WERI-Rb-1 (cell line): ENCODE results near the gene STAM.

Source experiments
- DNase-seq: peaks from one replicate; pipeline ENCODE4 v3.0.0-alpha.2; 2020
- H3K27ac ChIP-seq: fragments of 250-450 bp; sonication (Bioruptor Pico); 2 replicates; pipeline ENCODE4 v1.5.1; 2020; ENCODE audit warnings: mild to moderate bottlenecking, moderate library complexity
- H3K27me3 ChIP-seq: fragments of 250-450 bp; sonication (Bioruptor Pico); 2 replicates; pipeline ENCODE4 v1.5.1; 2021; ENCODE audit warnings: mild to moderate bottlenecking, low read depth, moderate library complexity; ENCODE audit not compliant: insufficient read depth, severe bottlenecking
- H3K36me3 ChIP-seq: fragments of 250-450 bp; sonication (Bioruptor Pico); 2 replicates; pipeline ENCODE4 v1.5.1; 2020; ENCODE audit warnings: mild to moderate bottlenecking, moderate library complexity
- H3K4me3 ChIP-seq: 2 replicates; pipeline ENCODE4 v1.5.1; 2011; ENCODE audit warnings: low read depth, mild to moderate bottlenecking, control low read depth, low read length
- H3K9me3 ChIP-seq: fragments of 250-450 bp; sonication (Bioruptor Pico); 2 replicates; pipeline ENCODE4 v1.5.1; 2021; ENCODE audit warnings: mild to moderate bottlenecking, moderate library complexity; ENCODE audit not compliant: severe bottlenecking
- TF ChIP-seq, protein P1 (sequence below): IDR thresholded peaks from 2 replicates; pipeline ENCODE4 v1.5.1; 2011; ENCODE audit warnings: low read depth, mild to moderate bottlenecking, control low read depth, inconsistent platforms, low read length

STAM gene

DNA sequence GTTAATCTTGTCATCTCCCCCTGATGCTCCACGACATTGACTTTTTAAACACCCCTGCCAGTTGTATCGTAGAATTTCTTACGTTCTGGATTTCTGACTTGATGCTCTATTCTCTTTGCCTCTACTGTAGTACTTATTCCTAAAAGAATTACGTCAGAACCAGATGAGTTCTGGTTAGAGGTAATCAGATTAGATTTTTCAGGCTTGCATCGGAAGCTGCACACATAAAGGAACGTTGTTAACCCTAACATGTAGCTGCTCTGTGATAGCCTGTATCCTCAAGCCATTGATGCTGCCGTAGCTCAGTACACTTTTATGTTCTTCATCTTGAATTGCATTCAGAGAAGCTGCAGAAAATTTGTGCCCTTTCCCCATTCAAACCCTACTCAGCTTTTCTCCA is 81.8 kb downstream of the STAM start:
- H3K27ac ChIP-seq, result no peak overlapping the region
- H3K4me3 ChIP-seq, result no peak overlapping the region
- no peaks in the 10 kb centered on the region for H3K27me3 ChIP-seq
- TF ChIP-seq, protein P1, sequence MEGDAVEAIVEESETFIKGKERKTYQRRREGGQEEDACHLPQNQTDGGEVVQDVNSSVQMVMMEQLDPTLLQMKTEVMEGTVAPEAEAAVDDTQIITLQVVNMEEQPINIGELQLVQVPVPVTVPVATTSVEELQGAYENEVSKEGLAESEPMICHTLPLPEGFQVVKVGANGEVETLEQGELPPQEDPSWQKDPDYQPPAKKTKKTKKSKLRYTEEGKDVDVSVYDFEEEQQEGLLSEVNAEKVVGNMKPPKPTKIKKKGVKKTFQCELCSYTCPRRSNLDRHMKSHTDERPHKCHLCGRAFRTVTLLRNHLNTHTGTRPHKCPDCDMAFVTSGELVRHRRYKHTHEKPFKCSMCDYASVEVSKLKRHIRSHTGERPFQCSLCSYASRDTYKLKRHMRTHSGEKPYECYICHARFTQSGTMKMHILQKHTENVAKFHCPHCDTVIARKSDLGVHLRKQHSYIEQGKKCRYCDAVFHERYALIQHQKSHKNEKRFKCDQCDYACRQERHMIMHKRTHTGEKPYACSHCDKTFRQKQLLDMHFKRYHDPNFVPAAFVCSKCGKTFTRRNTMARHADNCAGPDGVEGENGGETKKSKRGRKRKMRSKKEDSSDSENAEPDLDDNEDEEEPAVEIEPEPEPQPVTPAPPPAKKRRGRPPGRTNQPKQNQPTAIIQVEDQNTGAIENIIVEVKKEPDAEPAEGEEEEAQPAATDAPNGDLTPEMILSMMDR, result no peak
- no peaks in the 10 kb centered on the region for H3K36me3 ChIP-seq
- DNase-seq, result no peak
- H3K9me3 ChIP-seq, result no peaks in the 10 kb centered on the region

DNA sequence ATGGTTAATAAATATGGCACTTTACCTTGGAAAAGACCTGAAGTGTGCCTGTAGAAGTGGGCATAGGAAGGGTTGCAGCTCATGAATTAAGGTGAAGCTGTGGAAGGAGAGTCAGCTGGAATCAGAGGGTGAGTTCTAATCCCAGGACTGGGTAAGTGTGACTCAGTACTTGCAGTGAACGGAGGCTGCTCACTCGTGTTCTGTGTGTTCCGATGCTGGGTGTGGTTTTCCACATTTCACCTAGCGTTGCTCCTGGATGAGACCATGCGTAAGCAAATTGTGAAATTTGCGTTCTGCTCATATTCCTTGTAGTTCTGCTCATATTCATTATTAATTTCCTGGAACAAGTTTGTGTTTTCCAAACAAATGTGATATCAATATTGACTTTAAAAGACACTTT is 85.7 kb downstream of the STAM start:
- TF ChIP-seq, protein P1, result no peak
- no peak overlapping the region for H3K27ac ChIP-seq
- no peaks in the 10 kb centered on the region for H3K36me3 ChIP-seq
- H3K9me3 ChIP-seq, result no peaks in the 10 kb centered on the region
- DNase-seq, result no peak
- H3K27me3 ChIP-seq, result no peaks in the 10 kb centered on the region
- H3K4me3 ChIP-seq, result no peak overlapping the region

DNA sequence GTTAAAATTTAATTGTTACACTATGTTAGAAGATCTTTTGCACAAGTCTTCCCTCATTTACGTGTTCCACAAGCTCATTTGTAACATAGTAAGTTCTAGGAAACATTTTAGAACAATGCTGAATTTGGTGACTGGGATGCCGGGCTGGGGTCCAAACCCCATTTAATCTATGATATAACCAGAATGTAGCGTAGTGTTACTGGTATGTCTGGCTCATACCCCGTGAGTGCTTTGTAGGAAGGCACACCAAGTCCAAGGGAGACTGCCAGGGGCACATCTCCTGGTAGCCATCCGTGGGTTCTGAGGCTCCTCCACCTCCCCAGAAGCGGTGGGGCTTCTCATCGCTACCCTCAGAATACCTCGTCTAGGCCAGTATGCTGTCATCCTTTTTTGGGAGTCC is 86.7 kb downstream of the STAM start:
- Histone ChIP-seq H3K27ac (no peak overlapping the region), H3K9me3 (no peaks in the 10 kb centered on the region), H3K4me3 (no peak overlapping the region), H3K27me3 (no peaks in the 10 kb centered on the region), H3K36me3 (no peaks in the 10 kb centered on the region)
- DNase-seq, result no peak
- TF ChIP-seq, protein P1, result no peak

DNA sequence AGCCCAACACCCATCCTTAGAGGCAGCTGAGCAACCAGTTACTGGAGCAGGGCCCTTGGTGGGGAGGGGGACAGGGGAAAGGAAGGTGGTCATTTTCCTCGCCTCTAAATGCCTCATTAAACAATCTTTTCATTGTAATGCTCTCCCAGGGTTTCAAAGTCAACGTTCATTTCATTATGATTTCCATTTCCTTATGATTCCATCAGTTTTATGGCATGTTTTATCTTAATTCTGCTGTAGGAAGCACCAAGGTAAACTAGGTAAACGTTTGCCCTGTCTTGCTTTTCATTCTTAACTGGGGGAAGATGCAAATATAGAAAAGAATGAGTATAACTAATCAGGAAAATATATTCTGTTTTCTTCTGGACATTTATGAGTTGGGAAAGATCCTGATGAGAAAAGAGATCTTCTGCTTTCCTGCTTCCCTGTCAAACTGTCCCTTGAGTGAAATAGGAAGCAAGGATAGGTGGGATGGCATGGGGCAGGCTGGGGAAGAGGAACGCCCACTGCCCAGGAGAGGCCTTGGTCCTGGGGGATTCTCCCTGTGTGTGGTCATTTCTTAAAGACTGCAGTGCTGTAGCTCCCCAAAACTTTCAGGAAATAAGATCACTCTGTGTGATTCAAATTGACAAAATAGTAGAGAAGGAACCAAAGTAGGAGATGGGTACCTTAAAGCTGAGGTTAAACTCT is 87.5 kb downstream of the STAM start:
- no peak overlapping the region for H3K4me3 ChIP-seq

DNA sequence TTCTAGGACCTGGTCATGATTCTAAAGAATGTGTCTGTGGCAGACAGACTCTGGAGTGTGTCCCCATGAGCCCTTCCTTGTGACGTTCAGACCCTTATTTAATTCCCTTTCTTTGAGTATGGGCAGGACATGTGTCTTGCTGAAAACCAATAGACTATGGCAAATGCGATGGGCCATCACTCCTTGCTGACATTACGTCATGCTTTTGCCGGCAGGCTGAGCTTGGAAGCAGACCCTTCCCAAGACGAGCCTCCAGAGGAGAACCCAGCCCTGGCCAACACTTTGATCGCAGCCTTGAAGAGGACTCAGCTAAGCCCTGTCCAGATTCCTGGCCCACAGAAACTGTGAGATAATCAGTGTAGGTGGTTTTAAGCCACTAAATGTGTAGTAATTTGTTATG is 89.7 kb downstream of the STAM start:
- Histone ChIP-seq H3K4me3 (no peak overlapping the region), H3K27ac (no peak overlapping the region), H3K27me3 (no peaks in the 10 kb centered on the region), H3K36me3 (no peaks in the 10 kb centered on the region), H3K9me3 (no peaks in the 10 kb centered on the region)
- TF ChIP-seq, protein P1, result no peak
- no peak for DNase-seq

More for the DNA sequence above, 87.5 kb downstream of the STAM start:
- TF ChIP-seq, protein P1, result no peak
- no peak for DNase-seq
- no peaks in the 10 kb centered on the region for H3K27me3 ChIP-seq
- no peak overlapping the region for H3K27ac ChIP-seq
- no peaks in the 10 kb centered on the region for H3K36me3 ChIP-seq
- H3K9me3 ChIP-seq, result no peaks in the 10 kb centered on the region

DNA sequence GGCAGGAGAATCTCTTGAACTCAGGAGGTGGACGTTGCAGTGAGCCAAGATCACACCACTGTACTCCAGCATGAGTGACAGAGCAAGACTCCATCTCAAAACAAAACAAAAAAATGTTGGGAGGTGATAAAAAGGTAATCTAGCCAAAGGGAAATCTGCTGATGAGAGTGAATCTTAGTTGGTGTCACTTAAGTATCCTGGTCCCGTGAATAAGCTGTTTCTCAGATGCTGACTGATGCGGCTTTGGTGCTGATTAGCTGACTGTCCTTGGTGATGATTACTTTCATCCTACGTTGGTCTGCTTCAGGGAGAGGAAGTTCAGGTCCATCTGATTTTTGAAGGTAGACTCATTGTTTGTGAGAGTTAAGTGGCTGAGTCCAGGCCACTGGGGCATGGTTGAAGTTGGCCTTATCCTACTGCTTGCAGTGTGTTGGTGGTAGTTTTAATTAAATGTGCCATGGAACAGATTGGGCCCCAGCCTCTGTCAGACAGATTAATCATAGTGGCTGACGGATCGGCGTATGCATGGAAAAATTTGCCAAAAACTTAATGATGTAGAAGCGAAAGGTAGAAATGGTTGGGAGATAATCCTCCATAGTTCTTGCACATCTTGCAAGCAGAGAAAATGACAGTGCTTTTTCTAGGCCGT is 90.6 kb downstream of the STAM start:
- no peak for DNase-seq

More for the DNA sequence above, 90.6 kb downstream of the STAM start:
- TF ChIP-seq, protein P1, result no peak
- Histone ChIP-seq H3K27ac (no peak overlapping the region), H3K9me3 (no peaks in the 10 kb centered on the region), H3K4me3 (no peak overlapping the region), H3K27me3 (no peaks in the 10 kb centered on the region), H3K36me3 (no peaks in the 10 kb centered on the region)
